Stomach (tissue), 19 donors: ENCODE data around the gene F10. TPM values are rescaled to one million over a fixed set of nuclear protein-coding genes. Genes with fewer than 3 reads are reported as not detected.

ENCODE experiments used
- DNase-seq, 2 donors: peaks; one replicate each; pipeline versions ENCODE4 v3.0.0 to v3.0.0-alpha.2; 2013 to 2019
- H3K27ac ChIP-seq, 5 donors: fragments of 200-600 bp in 4 of 5; sonication (generic) in 4 of 5; one replicate each; pipeline ENCODE4 v1.5.1; 2013 to 2019; ENCODE audit warnings: mild to moderate bottlenecking in 1 of 5, moderate library complexity in 1 of 5
- H3K27me3 ChIP-seq, 3 donors: fragments of 200-600 bp; sonication (generic); one replicate each; pipeline ENCODE4 v1.5.1; 2017 to 2019; ENCODE audit warnings: mixed run types in 1 of 3
- H3K36me3 ChIP-seq, 4 donors: fragments of 200-600 bp; sonication (generic); 1 replicate in 3 of 4; 2 replicates in 1 of 4; pipeline ENCODE4 v1.5.1; 2016 to 2019
- H3K4me1 ChIP-seq, 4 donors: fragments of 200-600 bp; sonication (generic); one replicate each; pipeline ENCODE4 v1.5.1; 2016 to 2019
- H3K4me3 ChIP-seq, 4 donors: fragments of 200-600 bp; sonication (generic) in 3 of 4; one replicate each; pipeline ENCODE4 v1.5.1; 2016 to 2019; ENCODE audit warnings: mild to moderate bottlenecking in 1 of 4
- H3K9me3 ChIP-seq, 4 donors: fragments of 200-600 bp; sonication (generic); one replicate each; pipeline ENCODE4 v1.5.1; 2016 to 2019
- EP300 ChIP-seq: sonication (generic); formaldehyde crosslinking; IDR thresholded peaks from one replicate; pipeline ENCODE4 v1.6.1; 2017; ENCODE audit warnings: antibody characterized with exemption
- POLR2A ChIP-seq, 4 donors: fragments of 450-650 bp; IDR thresholded peaks; one replicate each; pipeline ENCODE4 v1.6.1; 2016; ENCODE audit warnings: antibody characterized with exemption in 4 of 4, control low read depth in 2 of 4, mild to moderate bottlenecking in 1 of 4, moderate library complexity in 1 of 4
- POLR2AphosphoS5 ChIP-seq, 3 donors: sonication (generic); formaldehyde crosslinking; IDR thresholded peaks; one replicate each; pipeline ENCODE4 v1.6.1; 2016; ENCODE audit warnings: antibody characterized with exemption in 3 of 3
- WGBS, 5 donors: extraction: QIAGEN DNeasy Blood & Tissue Kit in 3 of 5; methylation state at CpG; one replicate each; pipeline versions ENCODE4 v1.1.5 to v1.1.7; 2013 to 2018; 5-methylcytosine and 5-hydroxymethylcytosine counted together
- intact Hi-C: fragments of 100-400 bp; cut with DNase I; formaldehyde crosslinking; loops from one replicate; pipeline ENCODE4 v1.15.1; 2023; ENCODE audit warnings: low total_unique reads
- long read RNA-seq, 10 donors: transcript quantifications; one replicate each; lab custom pipeline, GENCODE V29; 2026
- polyA plus RNA-seq, 3 donors: library from polyadenylated mRNA; stranded (reverse); fragments of 200-250 nt; gene quantifications; one replicate each; pipeline ENCODE4 v1.2.3, GENCODE V29; 2013
- total RNA-seq, 5 donors: library from RNA; depleted of rRNA; stranded (reverse); fragments of >200 nt; gene quantifications; one replicate each; pipeline versions ENCODE4 v1.1.0 to v1.2.3, GENCODE V29; 2014 to 2016
- TF ChIP-seq, protein P1 (sequence below), 7 experiments: fragments of 450-650 bp in 4 of 7; fragments of 200-600 bp in 3 of 7; sonication (generic) in 3 of 7; IDR thresholded peaks; one replicate each; pipeline ENCODE4 v1.5.1; 2016 to 2019; ENCODE audit warnings: antibody characterized with exemption in 7 of 7, control low read depth in 2 of 7, mild to moderate bottlenecking in 1 of 7
- donor health status: healthy with polysubstance abuse.
- donor health status: Bipolar disorder and iron deficiency.
- donor health status: healthy.

Gene F10
- total RNA-seq (10 to 100 TPM in 1 of 5 donors, 1 to 10 TPM in 1, under 1 TPM in 1, not detected in 2; 0.45 to 14.9 (median 3.0) TPM), polyA plus RNA-seq (1 to 10 TPM; 3.1 to 8.0 (median 3.5) TPM)
- long read RNA-seq, donor 1, result 0 reads
- long read RNA-seq, donor 2, partial matches to known transcripts, result 0 of 3 reads
- long read RNA-seq, donor 2, other reads (novel, unspliced or antisense), result 0 of 3 reads
- long read RNA-seq, donor 3, partial matches to known transcripts, result 0 of 1 reads
- long read RNA-seq, donor 3, other reads (novel, unspliced or antisense), result 0 of 1 reads
- long read RNA-seq, donor 4, result 0 reads
- long read RNA-seq, donor 5, partial matches to known transcripts, result 0 of 4 reads
- long read RNA-seq, donor 5, other reads (novel, unspliced or antisense), result 0 of 4 reads
- long read RNA-seq, donor 6, result 0 reads
- long read RNA-seq, donor 7, partial matches to known transcripts, result 0 of 1 reads
- long read RNA-seq, donor 7, other reads (novel, unspliced or antisense), result 0 of 1 reads
- long read RNA-seq, donor 8, partial matches to known transcripts, result 0 of 1 reads
- long read RNA-seq, donor 8, other reads (novel, unspliced or antisense), result 0 of 1 reads
- long read RNA-seq, donor 9, partial matches to known transcripts, result 0 of 1 reads
- long read RNA-seq, donor 9, other reads (novel, unspliced or antisense), result 0 of 1 reads
- long read RNA-seq, donor 10, partial matches to known transcripts, result 0 of 2 reads
- long read RNA-seq, donor 10, other reads (novel, unspliced or antisense), result 0 of 2 reads

DNA sequence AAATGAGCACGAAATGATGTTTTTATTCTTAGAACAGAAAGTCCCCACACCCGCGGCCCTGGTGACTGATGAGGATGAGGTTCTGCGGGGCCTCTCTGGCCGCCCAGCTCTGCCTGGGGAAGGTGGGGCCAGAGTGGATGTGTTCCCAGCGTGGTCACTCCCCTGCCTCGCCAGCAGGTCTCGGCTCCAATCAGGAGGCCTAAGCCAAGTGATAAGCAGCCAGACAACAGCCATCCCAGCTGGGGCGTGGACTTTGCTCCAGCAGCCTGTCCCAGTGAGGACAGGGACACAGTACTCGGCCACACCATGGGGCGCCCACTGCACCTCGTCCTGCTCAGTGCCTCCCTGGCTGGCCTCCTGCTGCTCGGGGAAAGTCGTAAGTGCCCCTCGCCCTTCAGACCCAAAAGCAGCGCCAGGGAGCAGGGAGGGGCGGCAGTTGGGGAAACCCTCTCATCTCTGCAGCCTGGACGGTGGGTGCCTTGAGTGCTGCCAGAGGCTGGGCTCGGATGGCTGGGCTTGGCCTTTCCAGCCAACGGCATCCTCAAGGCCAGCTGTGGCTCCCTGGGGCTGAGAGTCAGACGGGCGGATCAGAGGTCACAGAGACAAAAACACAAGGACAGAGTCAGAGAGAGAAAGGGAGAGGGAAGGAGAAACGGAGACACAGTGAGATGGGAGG lies at the start of gene F10:
Gene F10 (plus strand): TSS at position 250 of the 676 bp plus-strand sequence. CDS start 57 bp downstream, at position 307.
- Histone ChIP-seq H3K36me3 (no peaks in the 10 kb centered on the region), H3K4me3 (peak within 1 kb of the TSS; percentile 30 to 37 (median 32)), H3K27ac (peak within 1 kb of the TSS in 4 of 5 donors; percentile 17 to 72 (median 60)), H3K27me3 (peaks cover 0 to 5% (median 0%) of the 10 kb centered on the region in 3 donors), H3K4me1 (peaks cover 11 to 21% (median 16%) of the 10 kb centered on the region in 4 donors), H3K9me3 (no peaks in the 10 kb centered on the region)
- WGBS, 5 donors, result 14 to 32% (median 21%) methylated on average over 13 to 23 of the region's 23 CpGs
- intact Hi-C loops, result no loop called here
- DNase-seq, result peak; percentile 73 to 92
- TF ChIP-seq EP300, result no peak
- TF ChIP-seq POLR2AphosphoS5 (IDR thresholded peaks at IDR 0.05), result peak in 1 of 3 donors; percentile 66
- TF ChIP-seq, protein P1, sequence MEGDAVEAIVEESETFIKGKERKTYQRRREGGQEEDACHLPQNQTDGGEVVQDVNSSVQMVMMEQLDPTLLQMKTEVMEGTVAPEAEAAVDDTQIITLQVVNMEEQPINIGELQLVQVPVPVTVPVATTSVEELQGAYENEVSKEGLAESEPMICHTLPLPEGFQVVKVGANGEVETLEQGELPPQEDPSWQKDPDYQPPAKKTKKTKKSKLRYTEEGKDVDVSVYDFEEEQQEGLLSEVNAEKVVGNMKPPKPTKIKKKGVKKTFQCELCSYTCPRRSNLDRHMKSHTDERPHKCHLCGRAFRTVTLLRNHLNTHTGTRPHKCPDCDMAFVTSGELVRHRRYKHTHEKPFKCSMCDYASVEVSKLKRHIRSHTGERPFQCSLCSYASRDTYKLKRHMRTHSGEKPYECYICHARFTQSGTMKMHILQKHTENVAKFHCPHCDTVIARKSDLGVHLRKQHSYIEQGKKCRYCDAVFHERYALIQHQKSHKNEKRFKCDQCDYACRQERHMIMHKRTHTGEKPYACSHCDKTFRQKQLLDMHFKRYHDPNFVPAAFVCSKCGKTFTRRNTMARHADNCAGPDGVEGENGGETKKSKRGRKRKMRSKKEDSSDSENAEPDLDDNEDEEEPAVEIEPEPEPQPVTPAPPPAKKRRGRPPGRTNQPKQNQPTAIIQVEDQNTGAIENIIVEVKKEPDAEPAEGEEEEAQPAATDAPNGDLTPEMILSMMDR (IDR thresholded peaks at IDR 0.05), result peak in 1 of 7 experiments; percentile 12

DNA sequence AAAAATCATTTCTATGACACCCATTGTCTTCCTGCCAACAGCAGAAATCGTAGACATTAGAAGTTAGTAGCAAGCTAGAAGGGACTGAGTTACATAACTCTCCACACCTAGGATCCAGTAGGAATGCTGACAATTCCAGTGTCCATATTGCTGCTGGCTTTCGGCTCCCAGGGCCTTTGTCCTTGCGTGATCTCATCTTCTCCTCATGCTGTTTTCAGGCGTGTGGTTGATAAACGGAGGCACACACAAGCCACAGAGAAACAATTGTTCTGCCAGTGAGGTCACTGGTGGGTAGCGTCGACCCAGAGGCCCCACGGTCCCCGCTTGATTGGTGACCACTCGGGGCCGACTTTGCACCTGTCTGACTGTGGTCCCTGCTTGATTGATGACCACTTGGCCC lies 48.7 kb upstream of the F10 start:
- Histone ChIP-seq H3K27me3 (no peaks in the 10 kb centered on the region), H3K36me3 (peaks cover 10 to 78% (median 75%) of the 10 kb centered on the region in 4 donors), H3K9me3 (no peaks in the 10 kb centered on the region), H3K27ac (no peak overlapping the region), H3K4me1 (no peaks in the 10 kb centered on the region), H3K4me3 (no peak overlapping the region)
- 77 to 90% (median 84%) methylated on average over 11 of the region's 11 CpGs for WGBS, 5 donors
- TF ChIP-seq EP300 (no peak), POLR2AphosphoS5 (IDR thresholded peaks at IDR 0.05) (no peak), POLR2A (IDR thresholded peaks at IDR 0.05) (no peak)
- TF ChIP-seq, protein P1 (IDR thresholded peaks at IDR 0.05), result no peak
- no peak for DNase-seq
- intact Hi-C loops, result no loop called here

DNA sequence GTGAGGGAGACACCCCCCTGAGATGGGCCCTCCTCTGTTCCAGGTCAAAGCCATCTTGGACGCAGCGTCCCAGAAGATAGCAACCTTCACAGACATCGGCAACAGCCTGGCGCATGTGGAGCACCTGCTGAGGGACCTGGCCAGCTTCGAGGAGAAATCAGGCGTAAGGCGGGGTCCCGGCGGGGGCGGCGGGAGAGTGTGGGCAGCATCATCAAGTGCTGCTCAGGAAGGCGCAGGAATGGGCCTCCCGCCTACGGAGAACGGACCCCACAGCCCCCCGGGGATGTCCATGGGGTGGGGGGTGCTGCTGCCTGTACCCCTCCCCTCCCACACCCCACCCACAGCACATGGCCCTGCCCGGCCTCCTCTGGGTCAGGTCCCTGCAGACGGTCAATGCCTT lies 48.2 kb upstream of the F10 start:
- peaks cover 10 to 83% (median 80%) of the 10 kb centered on the region in 4 donors for H3K36me3 ChIP-seq
- DNase-seq, result no peak
- no peaks in the 10 kb centered on the region for H3K4me1 ChIP-seq
- no peaks in the 10 kb centered on the region for H3K27me3 ChIP-seq
- 84 to 94% (median 88%) methylated on average over 6 to 18 of the region's 18 CpGs for WGBS, 5 donors
- TF ChIP-seq, protein P1 (IDR thresholded peaks at IDR 0.05), result no peak
- no peak for TF ChIP-seq EP300
- TF ChIP-seq POLR2A (IDR thresholded peaks at IDR 0.05), result no peak
- no peak for TF ChIP-seq POLR2AphosphoS5 (IDR thresholded peaks at IDR 0.05)
- H3K4me3 ChIP-seq, result no peak overlapping the region
- H3K27ac ChIP-seq, result no peak overlapping the region
- intact Hi-C loops, result no loop called here
- H3K9me3 ChIP-seq, result no peaks in the 10 kb centered on the region

DNA sequence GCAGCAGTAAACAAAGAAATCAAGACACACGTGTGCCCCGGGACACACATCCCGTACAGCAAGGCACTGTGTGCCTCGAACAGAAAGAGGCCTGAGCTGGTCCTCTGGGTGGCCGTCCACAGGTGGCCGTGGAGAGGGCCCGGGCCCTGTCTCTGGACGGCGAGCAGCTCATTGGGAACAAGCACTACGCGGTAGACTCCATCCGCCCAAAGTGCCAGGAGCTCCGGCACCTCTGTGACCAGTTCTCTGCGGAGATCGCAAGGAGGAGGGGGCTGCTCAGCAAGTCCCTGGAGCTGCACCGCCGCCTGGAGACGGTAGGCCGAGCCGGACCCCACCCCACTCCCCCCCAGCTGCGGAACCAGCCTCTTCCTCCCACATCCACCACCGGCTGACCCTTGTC lies 47.7 kb upstream of the F10 start:
- H3K9me3 ChIP-seq, result no peaks in the 10 kb centered on the region
- no peaks in the 10 kb centered on the region for H3K27me3 ChIP-seq
- DNase-seq, result no peak
- TF ChIP-seq, protein P1 (IDR thresholded peaks at IDR 0.05), result no peak
- TF ChIP-seq POLR2A (IDR thresholded peaks at IDR 0.05), result no peak
- TF ChIP-seq POLR2AphosphoS5 (IDR thresholded peaks at IDR 0.05), result no peak
- TF ChIP-seq EP300, result no peak
- intact Hi-C loops, result no loop called here
- no peak overlapping the region for H3K27ac ChIP-seq
- H3K36me3 ChIP-seq, result peaks cover 10 to 81% (median 78%) of the 10 kb centered on the region in 4 donors
- no peaks in the 10 kb centered on the region for H3K4me1 ChIP-seq
- H3K4me3 ChIP-seq, result no peak overlapping the region
- WGBS, 5 donors, result 93 to 96% (median 94%) methylated on average over 17 to 22 of the region's 22 CpGs
